ENCODE measurements around the gene FAM13C.

DNA sequence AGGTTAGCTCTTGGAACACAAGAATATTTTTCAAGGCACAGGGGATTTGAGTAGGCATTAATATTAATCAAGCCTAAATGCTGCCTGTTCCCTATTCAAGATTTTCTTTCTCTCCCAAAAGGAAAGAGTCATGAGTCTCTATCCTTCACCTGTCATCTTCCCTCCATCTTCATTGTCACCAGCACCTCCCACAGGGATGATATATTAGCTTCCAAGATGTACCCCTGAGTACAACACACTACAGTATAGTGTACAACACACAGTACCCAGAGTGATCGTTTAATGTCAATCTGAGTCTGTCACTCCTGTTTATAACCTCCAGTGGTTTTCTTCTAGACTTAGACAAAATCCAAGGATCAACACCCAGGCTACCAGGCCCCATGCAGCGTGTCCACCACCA is 50.1 kb downstream of the FAM13C start:
- TF ChIP-seq, protein P1, sequence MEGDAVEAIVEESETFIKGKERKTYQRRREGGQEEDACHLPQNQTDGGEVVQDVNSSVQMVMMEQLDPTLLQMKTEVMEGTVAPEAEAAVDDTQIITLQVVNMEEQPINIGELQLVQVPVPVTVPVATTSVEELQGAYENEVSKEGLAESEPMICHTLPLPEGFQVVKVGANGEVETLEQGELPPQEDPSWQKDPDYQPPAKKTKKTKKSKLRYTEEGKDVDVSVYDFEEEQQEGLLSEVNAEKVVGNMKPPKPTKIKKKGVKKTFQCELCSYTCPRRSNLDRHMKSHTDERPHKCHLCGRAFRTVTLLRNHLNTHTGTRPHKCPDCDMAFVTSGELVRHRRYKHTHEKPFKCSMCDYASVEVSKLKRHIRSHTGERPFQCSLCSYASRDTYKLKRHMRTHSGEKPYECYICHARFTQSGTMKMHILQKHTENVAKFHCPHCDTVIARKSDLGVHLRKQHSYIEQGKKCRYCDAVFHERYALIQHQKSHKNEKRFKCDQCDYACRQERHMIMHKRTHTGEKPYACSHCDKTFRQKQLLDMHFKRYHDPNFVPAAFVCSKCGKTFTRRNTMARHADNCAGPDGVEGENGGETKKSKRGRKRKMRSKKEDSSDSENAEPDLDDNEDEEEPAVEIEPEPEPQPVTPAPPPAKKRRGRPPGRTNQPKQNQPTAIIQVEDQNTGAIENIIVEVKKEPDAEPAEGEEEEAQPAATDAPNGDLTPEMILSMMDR (IDR thresholded peaks at IDR 0.05) = no peak
- TF ChIP-seq ZFP36 (IDR thresholded peaks at IDR 0.05; ENCODE audit: borderline replicate concordance, partially characterized antibody) = no peak
- no peak for TF ChIP-seq CEBPB (IDR thresholded peaks at IDR 0.05)
- TF ChIP-seq TP53 (CRISPR knock-in tag; IDR thresholded peaks at IDR 0.05) = no peak
